Adrenal gland (tissue), 5 donors: Measurements from ENCODE around the gene CACNA1F.

Experiments used
- CTCF ChIP-seq, 6 experiments: fragments of 450-650 bp in 4 of 6; fragments of 200-600 bp in 2 of 6; sonication (generic) in 1 of 6; IDR thresholded peaks; 1 replicate in 5 of 6; 2 replicates in 1 of 6; pipeline versions ENCODE4 v1.5.1 to v1.8.0; 2016 to 2021; ENCODE audit warnings: antibody characterized with exemption in 6 of 6, mild to moderate bottlenecking in 2 of 6, moderate library complexity in 1 of 6
- POLR2A ChIP-seq, 2 donors: fragments of 450-650 bp; IDR thresholded peaks; one replicate each; pipeline ENCODE4 v1.6.1; 2017; ENCODE audit warnings: antibody characterized with exemption in 2 of 2, mild to moderate bottlenecking in 2 of 2, moderate library complexity in 1 of 2
- donor health status: DM: no; HTN: no; CAD: no.

- TF ChIP-seq CTCF (IDR thresholded peaks at IDR 0.05): no peak
- peak in 1 of 2 donors; percentile 68 for TF ChIP-seq POLR2A (IDR thresholded peaks at IDR 0.05)
These were observed 61.3 kb downstream of the CACNA1F start, which contains the start of gene PLP2 for GRCh38 chrX:49171752-49172279.
